Measurements from ENCODE around the gene CCDC134.

- no peak for TF ChIP-seq CTCF (conservative IDR thresholded peaks at IDR 0.05)
- no peak for TF ChIP-seq ZFX (IDR thresholded peaks at IDR 0.05)
These were observed 24.1 kb upstream of the CCDC134 start for GRCh38 chr22:41776381-41776780.
